Measurements from ENCODE around the gene GSDMA. TPM values are rescaled to one million over a fixed set of nuclear protein-coding genes. Genes with fewer than 3 reads are reported as not detected.

GSDMA gene
- total RNA-seq, 1 donor from 2014 or later, result not detected

DNA sequence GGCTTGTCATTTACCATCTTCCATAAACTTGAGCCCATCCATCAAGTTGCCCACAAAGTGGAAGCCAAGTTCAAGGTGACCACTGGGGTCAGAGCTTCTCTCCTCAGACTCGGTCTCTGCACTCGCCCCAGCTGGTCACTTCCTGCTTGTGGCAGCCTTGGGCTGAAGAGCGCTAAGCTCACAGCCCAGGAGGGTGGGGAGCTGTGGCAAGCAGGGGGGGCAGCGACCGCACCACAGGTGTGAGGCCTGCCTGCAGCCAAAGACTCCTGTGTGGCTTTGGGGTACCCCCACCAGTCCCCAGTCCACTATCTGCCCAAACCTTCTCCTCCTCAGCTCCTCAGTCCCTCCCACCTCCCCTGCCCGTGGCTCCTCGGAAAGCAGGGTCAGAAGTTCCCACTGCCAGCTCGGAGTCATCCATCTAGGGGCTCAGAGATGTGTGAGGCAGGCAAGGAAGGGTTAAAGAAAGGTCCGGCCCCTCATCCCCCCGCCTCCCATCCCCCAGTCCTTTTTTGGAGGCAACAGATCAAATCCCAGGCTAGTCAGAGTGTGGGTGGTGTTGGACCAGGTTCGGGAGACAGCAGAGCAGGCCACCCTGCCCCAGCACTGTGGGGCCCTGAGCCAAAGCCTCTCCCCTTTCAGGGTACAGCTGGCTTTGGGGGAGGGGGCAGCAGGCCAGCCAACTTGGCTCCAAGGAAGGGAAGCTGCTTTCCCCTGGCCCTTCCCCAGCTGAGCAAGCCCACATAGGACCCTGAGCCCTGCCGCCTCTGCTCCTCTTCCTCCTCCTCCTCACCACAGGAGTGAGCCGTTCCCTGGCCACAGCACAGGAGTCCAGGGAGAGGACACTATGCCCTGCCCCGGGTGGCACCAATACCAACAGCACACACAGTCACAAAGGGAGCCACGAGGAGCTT, 55.7 kb downstream of the GSDMA start:
- Mint-ChIP-seq H3K27ac (peak overlapping the region; percentile 7), H3K4me3 (peak overlapping the region; percentile 64), H3K27me3 (peaks cover 4% of the 10 kb centered on the region), H3K9me3 (no peaks in the 10 kb centered on the region), H3K36me3 (peaks cover 4% of the 10 kb centered on the region), H3K4me1 (ENCODE audit: unreplicated experiment) (peaks cover 19% of the 10 kb centered on the region)
- DNase-seq (ENCODE audit: extremely low spot score, unreplicated experiment), result no peak
- TF ChIP-seq, protein P1, sequence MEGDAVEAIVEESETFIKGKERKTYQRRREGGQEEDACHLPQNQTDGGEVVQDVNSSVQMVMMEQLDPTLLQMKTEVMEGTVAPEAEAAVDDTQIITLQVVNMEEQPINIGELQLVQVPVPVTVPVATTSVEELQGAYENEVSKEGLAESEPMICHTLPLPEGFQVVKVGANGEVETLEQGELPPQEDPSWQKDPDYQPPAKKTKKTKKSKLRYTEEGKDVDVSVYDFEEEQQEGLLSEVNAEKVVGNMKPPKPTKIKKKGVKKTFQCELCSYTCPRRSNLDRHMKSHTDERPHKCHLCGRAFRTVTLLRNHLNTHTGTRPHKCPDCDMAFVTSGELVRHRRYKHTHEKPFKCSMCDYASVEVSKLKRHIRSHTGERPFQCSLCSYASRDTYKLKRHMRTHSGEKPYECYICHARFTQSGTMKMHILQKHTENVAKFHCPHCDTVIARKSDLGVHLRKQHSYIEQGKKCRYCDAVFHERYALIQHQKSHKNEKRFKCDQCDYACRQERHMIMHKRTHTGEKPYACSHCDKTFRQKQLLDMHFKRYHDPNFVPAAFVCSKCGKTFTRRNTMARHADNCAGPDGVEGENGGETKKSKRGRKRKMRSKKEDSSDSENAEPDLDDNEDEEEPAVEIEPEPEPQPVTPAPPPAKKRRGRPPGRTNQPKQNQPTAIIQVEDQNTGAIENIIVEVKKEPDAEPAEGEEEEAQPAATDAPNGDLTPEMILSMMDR (conservative IDR thresholded peaks at IDR 0.05), result no peak

DNA sequence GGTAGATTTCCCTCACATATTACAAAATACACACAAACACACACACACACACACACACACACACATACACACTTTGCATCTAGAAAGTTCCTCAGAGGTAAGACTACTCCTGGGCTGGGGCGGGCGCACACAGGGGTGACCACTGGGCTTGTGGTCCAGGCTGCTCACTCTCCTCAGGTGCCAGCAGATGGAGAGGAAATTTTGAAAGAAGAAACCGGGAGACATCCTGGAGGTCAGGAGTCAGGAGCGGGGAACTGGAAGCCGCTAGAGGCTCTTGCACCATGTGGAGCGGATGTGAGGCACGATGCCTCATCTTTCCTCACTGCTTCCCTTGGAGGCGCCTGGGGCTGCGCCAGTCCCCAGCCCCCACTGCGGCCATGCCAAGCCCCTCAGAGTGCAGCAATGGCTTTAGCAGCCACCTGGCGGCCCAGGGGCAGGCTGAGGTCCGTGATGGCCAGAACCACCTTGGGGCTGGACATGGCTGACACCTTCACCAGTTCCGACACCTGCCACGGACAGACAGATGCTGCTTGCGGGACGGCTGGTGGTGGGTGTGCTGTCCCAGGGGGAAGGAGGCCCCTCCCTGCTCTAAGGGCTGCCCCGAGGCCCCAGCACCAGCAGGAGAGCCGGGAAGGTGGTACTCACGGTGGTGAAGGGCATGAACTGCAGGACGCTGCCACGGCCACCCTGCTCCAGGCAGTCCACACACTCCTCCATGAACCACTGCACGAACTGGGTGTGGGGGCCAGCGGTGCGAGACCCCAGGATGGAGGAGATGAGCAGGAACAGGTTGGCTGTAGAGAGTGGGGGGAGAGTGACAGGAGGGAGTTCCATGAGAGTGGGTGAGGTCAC, 56.6 kb downstream of the GSDMA start:
- TF ChIP-seq, protein P1 (conservative IDR thresholded peaks at IDR 0.05), result peak; percentile 22
- no peak for DNase-seq (ENCODE audit: extremely low spot score, unreplicated experiment)
- Mint-ChIP-seq H3K4me1 (ENCODE audit: unreplicated experiment) (peaks cover 19% of the 10 kb centered on the region), H3K36me3 (peaks cover 4% of the 10 kb centered on the region), H3K27ac (peak overlapping the region; percentile 7), H3K9me3 (no peaks in the 10 kb centered on the region), H3K27me3 (no peaks in the 10 kb centered on the region), H3K4me3 (peak overlapping the region; percentile 64)

DNA sequence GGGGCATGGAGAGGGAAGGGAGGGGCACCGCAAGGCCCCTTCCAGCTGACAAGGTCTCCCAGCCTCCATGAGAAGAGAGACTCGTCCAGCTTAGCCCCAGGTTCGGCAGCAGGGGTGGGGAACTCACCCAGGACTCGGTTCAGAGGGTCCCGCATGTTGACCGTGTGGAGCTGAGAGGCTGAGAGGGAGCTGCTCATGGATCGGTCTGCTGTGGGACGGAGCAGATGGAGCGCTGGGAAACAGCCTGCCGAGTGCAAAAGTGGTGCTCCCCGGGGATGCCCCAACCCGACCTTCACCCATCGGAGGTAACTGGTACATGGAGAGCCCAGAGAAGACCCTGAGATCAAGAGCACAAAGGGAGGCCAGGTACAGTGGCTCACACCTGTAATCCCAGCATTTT, 57.3 kb downstream of the GSDMA start:
- Mint-ChIP-seq H3K27ac (no peak overlapping the region), H3K9me3 (no peaks in the 10 kb centered on the region), H3K36me3 (peaks cover 5% of the 10 kb centered on the region), H3K27me3 (no peaks in the 10 kb centered on the region), H3K4me3 (no peak overlapping the region), H3K4me1 (ENCODE audit: unreplicated experiment) (peaks cover 19% of the 10 kb centered on the region)
- TF ChIP-seq, protein P1 (conservative IDR thresholded peaks at IDR 0.05), result no peak
- DNase-seq (ENCODE audit: extremely low spot score, unreplicated experiment), result no peak

DNA sequence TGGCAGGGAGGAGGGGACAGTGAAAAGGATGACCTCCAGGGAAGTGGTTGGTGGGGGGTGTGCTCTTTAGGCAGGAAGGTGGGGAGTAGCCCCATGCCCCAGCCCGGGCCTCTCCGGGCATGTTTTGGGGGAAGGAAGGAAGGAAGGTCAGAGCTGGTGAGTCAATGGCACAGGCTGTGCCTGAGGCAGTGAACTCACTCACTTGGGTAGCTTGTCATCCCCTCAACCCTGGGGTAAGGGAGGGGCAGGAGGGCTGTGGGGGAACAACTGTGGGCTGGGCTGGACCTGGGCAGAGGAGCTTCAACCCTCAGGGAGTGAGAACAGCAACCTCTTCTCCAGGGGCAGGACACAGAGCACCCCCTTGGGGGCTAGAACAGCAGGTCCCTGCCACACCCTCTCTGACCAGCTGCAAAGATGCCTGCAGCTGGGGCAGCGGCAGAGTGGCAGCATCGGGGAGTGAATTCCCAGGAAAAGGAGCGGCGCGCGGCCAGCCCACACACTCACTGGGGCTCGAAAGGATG, 58.7 kb downstream of the GSDMA start:
- Mint-ChIP-seq H3K9me3 (no peaks in the 10 kb centered on the region), H3K4me3 (no peak overlapping the region), H3K27me3 (no peaks in the 10 kb centered on the region), H3K36me3 (peaks cover 11% of the 10 kb centered on the region), H3K27ac (no peak overlapping the region), H3K4me1 (ENCODE audit: unreplicated experiment) (peaks cover 19% of the 10 kb centered on the region)
- TF ChIP-seq, protein P1 (conservative IDR thresholded peaks at IDR 0.05), result no peak
- no peak for DNase-seq (ENCODE audit: extremely low spot score, unreplicated experiment)

DNA sequence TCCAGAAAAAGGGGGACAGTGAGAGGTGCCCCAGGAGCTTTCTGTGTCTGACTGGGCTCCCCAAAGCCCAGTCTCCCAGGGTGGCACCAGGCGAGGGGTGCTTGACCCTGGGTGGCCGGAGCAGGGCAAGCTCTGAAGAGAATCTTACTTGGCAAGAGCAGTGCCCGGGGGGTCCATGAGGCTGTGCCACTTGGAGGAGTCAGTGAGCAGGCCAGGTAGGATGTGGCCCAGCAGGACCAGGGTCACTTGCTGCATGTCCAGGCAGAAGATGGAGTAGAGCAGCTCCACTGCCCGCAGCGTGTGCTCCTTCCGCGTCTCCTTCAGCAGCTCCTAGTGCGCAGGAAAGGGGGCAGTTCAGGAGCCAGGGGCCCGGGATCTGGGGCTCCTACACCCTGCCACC, 59.7 kb downstream of the GSDMA start:
- TF ChIP-seq, protein P1 (conservative IDR thresholded peaks at IDR 0.05), result no peak
- no peaks in the 10 kb centered on the region for H3K9me3 Mint-ChIP-seq
- H3K27me3 Mint-ChIP-seq, result no peaks in the 10 kb centered on the region
- no peak overlapping the region for H3K27ac Mint-ChIP-seq
- H3K36me3 Mint-ChIP-seq, result peaks cover 11% of the 10 kb centered on the region
- peaks cover 19% of the 10 kb centered on the region for H3K4me1 Mint-ChIP-seq (ENCODE audit: unreplicated experiment)
- H3K4me3 Mint-ChIP-seq, result no peak overlapping the region
- DNase-seq (ENCODE audit: extremely low spot score, unreplicated experiment), result no peak

Data from type B pancreatic cell (in vitro differentiated cells).